Mammary epithelial cell (primary cell): Measurements from ENCODE around the gene FAM114A1.

Experiments
- EZH2 ChIP-seq: IDR thresholded peaks from 2 replicates; pipeline ENCODE4 v1.6.1; 2012; ENCODE audit warnings: low read length, inconsistent platforms, borderline replicate concordance
- TF ChIP-seq, protein P1 (sequence below), 2 donors: IDR thresholded peaks in 1 of 2; conservative IDR thresholded peaks in 1 of 2; 2 replicates each; pipeline ENCODE4 v1.5.1; 2011 to 2012; ENCODE audit warnings: inconsistent platforms in 2 of 2, low read length in 2 of 2, mild to moderate bottlenecking in 2 of 2, control low read depth in 1 of 2, low read depth in 1 of 2; ENCODE audit not compliant: insufficient read depth in 1 of 2; ENCODE audit errors: extremely low read depth in 1 of 2

DNA sequence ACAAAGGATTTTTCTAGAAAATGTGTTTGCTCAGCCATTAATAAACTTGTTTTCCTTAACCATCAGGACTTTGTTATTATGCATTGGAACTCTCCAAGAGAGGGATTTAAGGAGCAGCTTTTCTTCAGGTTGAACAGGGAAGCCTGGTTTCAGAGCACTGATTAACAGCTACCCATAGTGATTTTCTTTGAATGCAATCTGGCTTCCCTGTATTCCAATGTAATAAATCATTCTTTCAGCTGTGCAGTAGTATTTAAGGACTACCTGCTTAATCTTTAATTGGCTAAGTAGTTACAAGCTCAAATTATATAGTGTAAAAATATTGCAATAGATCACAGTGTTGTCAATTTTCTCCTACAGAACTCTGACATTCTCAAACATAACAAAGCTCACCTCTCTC is 87.1 kb downstream of the FAM114A1 start:
- TF ChIP-seq, protein P1, sequence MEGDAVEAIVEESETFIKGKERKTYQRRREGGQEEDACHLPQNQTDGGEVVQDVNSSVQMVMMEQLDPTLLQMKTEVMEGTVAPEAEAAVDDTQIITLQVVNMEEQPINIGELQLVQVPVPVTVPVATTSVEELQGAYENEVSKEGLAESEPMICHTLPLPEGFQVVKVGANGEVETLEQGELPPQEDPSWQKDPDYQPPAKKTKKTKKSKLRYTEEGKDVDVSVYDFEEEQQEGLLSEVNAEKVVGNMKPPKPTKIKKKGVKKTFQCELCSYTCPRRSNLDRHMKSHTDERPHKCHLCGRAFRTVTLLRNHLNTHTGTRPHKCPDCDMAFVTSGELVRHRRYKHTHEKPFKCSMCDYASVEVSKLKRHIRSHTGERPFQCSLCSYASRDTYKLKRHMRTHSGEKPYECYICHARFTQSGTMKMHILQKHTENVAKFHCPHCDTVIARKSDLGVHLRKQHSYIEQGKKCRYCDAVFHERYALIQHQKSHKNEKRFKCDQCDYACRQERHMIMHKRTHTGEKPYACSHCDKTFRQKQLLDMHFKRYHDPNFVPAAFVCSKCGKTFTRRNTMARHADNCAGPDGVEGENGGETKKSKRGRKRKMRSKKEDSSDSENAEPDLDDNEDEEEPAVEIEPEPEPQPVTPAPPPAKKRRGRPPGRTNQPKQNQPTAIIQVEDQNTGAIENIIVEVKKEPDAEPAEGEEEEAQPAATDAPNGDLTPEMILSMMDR (conservative IDR thresholded peaks at IDR 0.05 in 1 of 2, IDR thresholded peaks at IDR 0.05 in 1 of 2; ENCODE audit: extremely low read depth in 1 of 2, insufficient read depth in 1 of 2, low read depth in 1 of 2, low read length in 2 of 2) = no peak
- no peak for TF ChIP-seq EZH2
